ENCODE data around the gene ELF5.

DNA sequence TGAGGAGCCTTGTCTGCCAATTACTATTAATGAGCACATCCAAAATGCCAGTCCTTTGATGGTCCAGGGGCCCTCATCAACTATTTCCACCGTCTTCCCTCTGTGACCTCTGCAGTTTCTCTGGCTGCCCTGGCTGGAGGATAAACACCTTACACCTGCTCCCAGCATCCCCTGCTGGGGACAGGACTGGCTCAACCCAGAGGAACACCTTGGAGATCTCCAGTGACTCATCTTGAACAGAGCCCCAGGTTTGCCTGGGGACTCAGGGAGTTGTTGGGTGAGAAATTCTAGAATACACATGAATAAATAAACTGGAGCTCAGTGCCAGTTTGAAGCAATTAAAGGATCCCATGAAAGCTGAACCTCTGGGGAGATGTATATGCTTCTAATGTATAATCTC, 24.0 kb upstream of the ELF5 start:
- TF ChIP-seq POLR2AphosphoS5 (IDR thresholded peaks at IDR 0.05; ENCODE audit: low read depth, low read length) (no peak), POLR2A (IDR thresholded peaks at IDR 0.05; ENCODE audit: low read depth, low read length) (no peak)

Measured in GM12891 (cell line).